A549 (cell line): ENCODE results near the gene RCCD1.

Source experiments
- CTCF ChIP-seq: fragments of >200 bp; sonication (Bioruptor Twin); formaldehyde crosslinking; IDR thresholded peaks from 3 replicates; pipeline ENCODE4 v1.5.1; 2016
- POLR2A ChIP-seq: IDR thresholded peaks from 2 replicates; pipeline ENCODE4 v1.6.1; 2012; ENCODE audit warnings: mild to moderate bottlenecking, low read length
- RFX5 ChIP-seq: fragments of 450-650 bp; IDR thresholded peaks from 2 replicates; pipeline ENCODE4 v1.7.1; 2014; ENCODE audit warnings: antibody characterized with exemption, mild to moderate bottlenecking, moderate library complexity

- TF ChIP-seq CTCF (no peak), RFX5 (no peak), POLR2A (no peak)
Observed at GRCh38 chr15:90987561-90988141, 33.0 kb downstream of the RCCD1 start.
